WTC11 (cell line): ENCODE measurements around the gene B3GALT5. TPM values are rescaled to one million over a fixed set of nuclear protein-coding genes. Genes with fewer than 3 reads are reported as not detected.

Experiments
- ATAC-seq: fragments of 200-7000 bp; cut with Tn5 transposase; 2 replicates; pipeline ENCODE4 v1.10.0; 2021; ENCODE audit warnings: mild to moderate bottlenecking, moderate library complexity
- CTCF ChIA-PET: fragments of 300-600 bp; sonication (Branson Sonifier 250); formaldehyde crosslinking; loops from one replicate; lab custom pipeline; 2021; ENCODE audit warnings: antibody characterized with exemption; lab: Charles Lee
- POLR2A ChIA-PET: fragments of 350-600 bp; sonication (Branson Sonifier 250); formaldehyde crosslinking; loops from one replicate; lab custom pipeline; 2021; ENCODE audit warnings: antibody characterized with exemption; lab: Charles Lee
- DNase-seq: peaks from one replicate; pipeline ENCODE4 v3.0.0; 2021; ENCODE audit warnings: low spot score
- H3K27ac Mint-ChIP-seq: 2 replicates; pipeline ENCODE4 v1.8.0; 2021; ENCODE audit warnings: mixed read lengths
- H3K27me3 Mint-ChIP-seq: 2 replicates; pipeline ENCODE4 v1.8.0; 2021; ENCODE audit warnings: low read depth, mild to moderate bottlenecking, moderate library complexity, mixed read lengths
- H3K36me3 Mint-ChIP-seq: 2 replicates; pipeline ENCODE4 v1.8.0; 2021; ENCODE audit warnings: mixed read lengths
- H3K4me1 Mint-ChIP-seq: 2 replicates; pipeline ENCODE4 v1.8.0; 2022; ENCODE audit warnings: mixed read lengths
- H3K4me3 Mint-ChIP-seq: 2 replicates; pipeline ENCODE4 v1.8.0; 2021; ENCODE audit warnings: mild to moderate bottlenecking, moderate library complexity, mixed read lengths
- H3K9me3 Mint-ChIP-seq: 2 replicates; pipeline ENCODE4 v1.8.0; 2021; ENCODE audit warnings: mixed read lengths
- AFF4 ChIP-seq: sonication (generic); formaldehyde crosslinking; IDR thresholded peaks from 2 replicates; pipeline ENCODE4 v1.8.1; 2023; ENCODE audit warnings: mild to moderate bottlenecking, missing genetic modification reagents, borderline replicate concordance
- E2F4 ChIP-seq: sonication (generic); formaldehyde crosslinking; IDR thresholded peaks from 2 replicates; pipeline ENCODE4 v1.8.1; 2022; ENCODE audit warnings: low read depth, mild to moderate bottlenecking, moderate library complexity, missing genetic modification reagents, borderline replicate concordance
- EMX1 ChIP-seq: fragments of 250-450 bp; sonication (Bioruptor Pico); IDR thresholded peaks from 2 replicates; pipeline ENCODE4 v1.8.0; 2021; ENCODE audit warnings: mild to moderate bottlenecking
- FOXJ3 ChIP-seq: sonication (generic); formaldehyde crosslinking; IDR thresholded peaks from 2 replicates; pipeline ENCODE4 v1.9.0; 2021; ENCODE audit warnings: missing genetic modification reagents, mild to moderate bottlenecking, borderline replicate concordance
- HMGA2 ChIP-seq: fragments of 250-450 bp; sonication (Bioruptor Pico); IDR thresholded peaks from 2 replicates; pipeline ENCODE4 v1.4.0; 2021; ENCODE audit warnings: mild to moderate bottlenecking, moderate library complexity
- JUN ChIP-seq: sonication (generic); formaldehyde crosslinking; IDR thresholded peaks from 2 replicates; pipeline ENCODE4 v1.8.0; 2023; ENCODE audit warnings: mild to moderate bottlenecking, missing genetic modification reagents
- NFE2L1 ChIP-seq: sonication (generic); formaldehyde crosslinking; IDR thresholded peaks from 2 replicates; pipeline ENCODE4 v1.8.1; 2023; ENCODE audit warnings: missing genetic modification reagents
- NR3C1 ChIP-seq: sonication (generic); formaldehyde crosslinking; conservative IDR thresholded peaks from 2 replicates; pipeline ENCODE4 v1.8.1; 2023; ENCODE audit warnings: low read depth, mild to moderate bottlenecking, missing genetic modification reagents
- OVOL2 ChIP-seq: fragments of 250-450 bp; sonication (Bioruptor Pico); IDR thresholded peaks from 2 replicates; pipeline ENCODE4 v1.9.0; 2021; ENCODE audit warnings: mild to moderate bottlenecking, borderline replicate concordance
- RORB ChIP-seq: fragments of 250-450 bp; sonication (Bioruptor Pico); IDR thresholded peaks from 2 replicates; pipeline ENCODE4 v1.9.0; 2021; ENCODE audit warnings: mild to moderate bottlenecking
- SMAD3 ChIP-seq: sonication (generic); formaldehyde crosslinking; IDR thresholded peaks from 2 replicates; pipeline ENCODE4 v1.8.0; 2022; ENCODE audit warnings: missing genetic modification reagents, mild to moderate bottlenecking, borderline replicate concordance
- SOX15 ChIP-seq: fragments of 250-450 bp; sonication (Bioruptor Pico); IDR thresholded peaks from 2 replicates; pipeline ENCODE4 v1.9.0; 2021; ENCODE audit warnings: mild to moderate bottlenecking
- TP53 ChIP-seq: sonication (generic); formaldehyde crosslinking; IDR thresholded peaks from 2 replicates; pipeline ENCODE4 v1.8.1; 2023; ENCODE audit warnings: mild to moderate bottlenecking, missing genetic modification reagents
- ZNF138 ChIP-seq: sonication (generic); formaldehyde crosslinking; conservative IDR thresholded peaks from 2 replicates; pipeline ENCODE4 v1.8.1; 2022; ENCODE audit warnings: mild to moderate bottlenecking, moderate library complexity, missing genetic modification reagents
- ZNF281 ChIP-seq: sonication (generic); formaldehyde crosslinking; IDR thresholded peaks from 2 replicates; pipeline ENCODE4 v1.8.0; 2023; ENCODE audit warnings: mild to moderate bottlenecking, missing genetic modification reagents
- total RNA-seq: library from RNA; stranded (reverse); gene quantifications from 3 replicates; pipeline ENCODE4 v1.2.3, GENCODE V29; 2021
- TF ChIP-seq, protein P1 (sequence below): sonication (generic); formaldehyde crosslinking; IDR thresholded peaks from 2 replicates; pipeline ENCODE4 v1.8.0; 2022; ENCODE audit warnings: mild to moderate bottlenecking, missing genetic modification reagents
- TF ChIP-seq, protein P2 (sequence below): fragments of 200-600 bp; IDR thresholded peaks from 2 replicates; pipeline ENCODE4 v1.8.0; 2022; ENCODE audit warnings: antibody characterized with exemption
- TF ChIP-seq, protein P3 (sequence below): sonication (generic); formaldehyde crosslinking; IDR thresholded peaks from 2 replicates; pipeline ENCODE4 v1.8.1; 2022; ENCODE audit warnings: mild to moderate bottlenecking, moderate library complexity, missing genetic modification reagents
- TF ChIP-seq, protein P4 (sequence below): sonication (generic); formaldehyde crosslinking; IDR thresholded peaks from 2 replicates; pipeline ENCODE4 v1.8.1; 2022; ENCODE audit warnings: mild to moderate bottlenecking, missing genetic modification reagents, moderate library complexity, borderline replicate concordance

The B3GALT5 gene
- total RNA-seq, 1 experiment from 2014 or later: 25.8 TPM

- no peak for TF ChIP-seq TP53 (CRISPR knock-in tag)
- no peak for TF ChIP-seq EMX1 (CRISPR knock-in tag)
- no peak for TF ChIP-seq ZNF281 (CRISPR knock-in tag)
These were observed 49.7 kb downstream of the B3GALT5 start (continued) for GRCh38 chr21:39662411-39662953.

GRCh38 chr21:39663066-39663465 lies 50.3 kb downstream of the B3GALT5 start:
- H3K27ac Mint-ChIP-seq: peak overlapping the region; percentile 78; the same call in 1 of the 2 replicates
- ATAC-seq (no peak), DNase-seq (no peak)
- H3K9me3 Mint-ChIP-seq: no peaks in the 10 kb centered on the region
- TF ChIP-seq RORB (CRISPR knock-in tag): no peak
- TF ChIP-seq EMX1 (CRISPR knock-in tag): no peak
- no peak for TF ChIP-seq ZNF138
- TF ChIP-seq, protein P1, sequence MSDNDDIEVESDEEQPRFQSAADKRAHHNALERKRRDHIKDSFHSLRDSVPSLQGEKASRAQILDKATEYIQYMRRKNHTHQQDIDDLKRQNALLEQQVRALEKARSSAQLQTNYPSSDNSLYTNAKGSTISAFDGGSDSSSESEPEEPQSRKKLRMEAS: no peak
- no peak for TF ChIP-seq SMAD3 (CRISPR knock-in tag)
- no peak for TF ChIP-seq FOXJ3
- TF ChIP-seq NR3C1 (CRISPR knock-in tag): no peak
- TF ChIP-seq HMGA2 (CRISPR knock-in tag): no peak
- no peak for TF ChIP-seq E2F4 (CRISPR knock-in tag)
- H3K27me3 Mint-ChIP-seq: no peaks in the 10 kb centered on the region
- H3K4me3 Mint-ChIP-seq: no peak overlapping the region
- ChIA-PET POLR2A (no interaction called here), CTCF (interaction anchor here (1.0 to 1.3 kb wide), 2 partner anchors 13 to 82 kb away, joined by 6 to 8 read pairs; no protein-coding TSS in a partner anchor)
- peaks cover 24% of the 10 kb centered on the region for H3K4me1 Mint-ChIP-seq
- peaks cover 83% of the 10 kb centered on the region for H3K36me3 Mint-ChIP-seq

DNA sequence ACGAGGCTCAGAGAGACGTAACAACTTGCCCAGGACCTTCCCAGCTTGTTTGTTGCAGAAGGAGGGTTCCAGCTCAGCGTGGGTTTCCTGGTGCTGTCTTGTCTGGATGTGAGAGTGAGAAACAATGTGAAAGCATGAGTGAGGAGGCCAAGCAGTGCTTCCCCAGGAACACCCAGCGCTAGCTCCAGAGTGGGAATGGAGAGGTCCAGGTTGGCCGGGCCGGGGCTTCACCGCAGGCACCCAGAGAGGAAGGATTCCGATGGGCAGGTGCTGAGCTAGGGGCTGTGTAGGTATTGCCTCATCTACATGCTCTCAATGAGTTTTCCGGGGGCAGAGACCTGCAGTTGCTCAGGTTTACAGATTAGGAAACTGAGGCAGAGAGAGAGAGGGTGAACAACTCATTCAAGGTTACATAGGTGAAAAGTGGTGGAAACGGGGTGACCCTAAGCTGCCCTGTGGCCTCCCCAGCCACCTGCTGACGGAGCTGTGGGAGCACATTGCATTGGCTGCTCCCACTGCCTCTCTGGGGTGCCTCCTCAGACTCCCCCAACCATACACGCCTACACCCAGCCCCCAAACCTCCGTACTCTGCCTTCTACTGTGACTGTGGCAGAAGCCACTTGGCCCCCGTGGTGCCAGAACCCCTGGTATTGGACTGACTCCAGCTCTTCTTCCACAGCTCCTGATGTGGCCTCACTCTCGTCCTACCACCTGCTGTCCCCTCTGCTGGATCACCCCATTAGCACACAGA lies 51.2 kb downstream of the B3GALT5 start:
- Mint-ChIP-seq H3K36me3 (peaks cover 80% of the 10 kb centered on the region), H3K27me3 (no peaks in the 10 kb centered on the region), H3K4me3 (no peak overlapping the region), H3K9me3 (no peaks in the 10 kb centered on the region), H3K4me1 (peaks cover 26% of the 10 kb centered on the region), H3K27ac (peak overlapping the region; percentile 91)
- ATAC-seq (no peak), DNase-seq (no peak)
- ChIA-PET POLR2A (no interaction called here), CTCF (interaction anchor here (1.0 to 1.3 kb wide), 2 partner anchors 12 to 82 kb away, joined by 6 to 8 read pairs; no protein-coding TSS in a partner anchor)
- TF ChIP-seq NR3C1 (CRISPR knock-in tag): no peak
- no peak for TF ChIP-seq SOX15 (CRISPR knock-in tag)
- TF ChIP-seq, protein P2, sequence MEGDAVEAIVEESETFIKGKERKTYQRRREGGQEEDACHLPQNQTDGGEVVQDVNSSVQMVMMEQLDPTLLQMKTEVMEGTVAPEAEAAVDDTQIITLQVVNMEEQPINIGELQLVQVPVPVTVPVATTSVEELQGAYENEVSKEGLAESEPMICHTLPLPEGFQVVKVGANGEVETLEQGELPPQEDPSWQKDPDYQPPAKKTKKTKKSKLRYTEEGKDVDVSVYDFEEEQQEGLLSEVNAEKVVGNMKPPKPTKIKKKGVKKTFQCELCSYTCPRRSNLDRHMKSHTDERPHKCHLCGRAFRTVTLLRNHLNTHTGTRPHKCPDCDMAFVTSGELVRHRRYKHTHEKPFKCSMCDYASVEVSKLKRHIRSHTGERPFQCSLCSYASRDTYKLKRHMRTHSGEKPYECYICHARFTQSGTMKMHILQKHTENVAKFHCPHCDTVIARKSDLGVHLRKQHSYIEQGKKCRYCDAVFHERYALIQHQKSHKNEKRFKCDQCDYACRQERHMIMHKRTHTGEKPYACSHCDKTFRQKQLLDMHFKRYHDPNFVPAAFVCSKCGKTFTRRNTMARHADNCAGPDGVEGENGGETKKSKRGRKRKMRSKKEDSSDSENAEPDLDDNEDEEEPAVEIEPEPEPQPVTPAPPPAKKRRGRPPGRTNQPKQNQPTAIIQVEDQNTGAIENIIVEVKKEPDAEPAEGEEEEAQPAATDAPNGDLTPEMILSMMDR: no peak
- TF ChIP-seq OVOL2 (CRISPR knock-in tag): no peak
- TF ChIP-seq, protein P3, sequence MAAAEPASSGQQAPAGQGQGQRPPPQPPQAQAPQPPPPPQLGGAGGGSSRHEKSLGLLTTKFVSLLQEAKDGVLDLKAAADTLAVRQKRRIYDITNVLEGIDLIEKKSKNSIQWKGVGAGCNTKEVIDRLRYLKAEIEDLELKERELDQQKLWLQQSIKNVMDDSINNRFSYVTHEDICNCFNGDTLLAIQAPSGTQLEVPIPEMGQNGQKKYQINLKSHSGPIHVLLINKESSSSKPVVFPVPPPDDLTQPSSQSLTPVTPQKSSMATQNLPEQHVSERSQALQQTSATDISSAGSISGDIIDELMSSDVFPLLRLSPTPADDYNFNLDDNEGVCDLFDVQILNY (CRISPR knock-in tag): no peak
- TF ChIP-seq NFE2L1: no peak
- no peak for TF ChIP-seq RORB (CRISPR knock-in tag)
- TF ChIP-seq, protein P4, sequence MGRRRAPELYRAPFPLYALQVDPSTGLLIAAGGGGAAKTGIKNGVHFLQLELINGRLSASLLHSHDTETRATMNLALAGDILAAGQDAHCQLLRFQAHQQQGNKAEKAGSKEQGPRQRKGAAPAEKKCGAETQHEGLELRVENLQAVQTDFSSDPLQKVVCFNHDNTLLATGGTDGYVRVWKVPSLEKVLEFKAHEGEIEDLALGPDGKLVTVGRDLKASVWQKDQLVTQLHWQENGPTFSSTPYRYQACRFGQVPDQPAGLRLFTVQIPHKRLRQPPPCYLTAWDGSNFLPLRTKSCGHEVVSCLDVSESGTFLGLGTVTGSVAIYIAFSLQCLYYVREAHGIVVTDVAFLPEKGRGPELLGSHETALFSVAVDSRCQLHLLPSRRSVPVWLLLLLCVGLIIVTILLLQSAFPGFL (CRISPR knock-in tag): no peak
- no peak for TF ChIP-seq JUN
- no peak for TF ChIP-seq AFF4 (CRISPR knock-in tag)
